Measurements from ENCODE around the gene PPP1R3E.

GRCh38 chr14:23277189-23277588 lies 25.5 kb downstream of the PPP1R3E start:
- TF ChIP-seq EZH2 (IDR thresholded peaks at IDR 0.05; ENCODE audit: borderline replicate concordance, low read length) (no peak), CTCF (conservative IDR thresholded peaks at IDR 0.05 in 1 of 2, IDR thresholded peaks at IDR 0.05 in 1 of 2; ENCODE audit: extremely low read depth in 1 of 2, insufficient read depth in 1 of 2, low read depth in 1 of 2, low read length in 2 of 2) (no peak)

Data from mammary epithelial cell (primary cell).